Brain microvascular endothelial cell (primary cell): ENCODE data around the gene STPG4.

Source experiments
- DNase-seq: peaks from one replicate; pipeline ENCODE4 v3.0.0-alpha.2; 2020
- H3K27ac ChIP-seq: fragments of 250-450 bp; sonication (Bioruptor Pico); 2 replicates; pipeline ENCODE4 v1.5.1; 2020; ENCODE audit warnings: mild to moderate bottlenecking, moderate library complexity
- H3K27me3 ChIP-seq: fragments of 250-450 bp; sonication (Bioruptor Pico); replicated peaks from 2 replicates; pipeline ENCODE4 v1.5.1; 2020; ENCODE audit warnings: mild to moderate bottlenecking
- H3K36me3 ChIP-seq: fragments of 250-450 bp; sonication (Bioruptor Pico); replicated peaks from 2 replicates; pipeline ENCODE4 v1.5.1; 2020; ENCODE audit warnings: mild to moderate bottlenecking
- H3K4me3 ChIP-seq: 2 replicates; pipeline ENCODE4 v1.5.1; 2011; ENCODE audit warnings: low read depth, mild to moderate bottlenecking, control low read depth, low read length, moderate library complexity
- CTCF ChIP-seq: IDR thresholded peaks from 2 replicates; pipeline ENCODE4 v1.5.1; 2011; ENCODE audit warnings: low read depth, mild to moderate bottlenecking, moderate library complexity, low read length, control low read depth, inconsistent platforms; ENCODE audit errors: missing control alignments
- in situ Hi-C: cut with HindIII; loops from 2 replicates; pipeline ENCODE4 v1.10.0; 2017; ENCODE audit warnings: low sequenced_read_pairs, low pct_ligation_motif_present

Gene STPG4

DNA sequence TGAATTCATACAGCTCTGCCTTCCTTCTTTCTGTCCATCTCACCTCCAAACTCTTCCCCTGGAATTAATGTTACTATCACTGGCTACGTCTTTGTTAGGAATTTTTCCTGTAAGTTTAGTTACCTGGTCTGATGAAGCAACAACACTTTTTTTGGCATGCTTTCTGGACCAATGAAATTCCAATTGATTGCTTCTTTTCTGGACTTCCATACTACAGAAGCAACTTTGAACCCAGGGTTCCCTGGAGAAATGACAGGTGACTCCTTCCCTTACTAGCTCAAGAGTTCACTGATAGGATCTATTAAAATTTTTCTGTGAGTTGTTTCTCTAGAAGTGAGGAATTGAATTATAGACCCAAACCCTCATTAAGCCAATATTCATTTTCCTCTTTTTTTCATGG lies 41.4 kb upstream of the STPG4 start:
- no peaks in the 10 kb centered on the region for H3K27me3 ChIP-seq
- no peak overlapping the region for H3K27ac ChIP-seq
- H3K36me3 ChIP-seq = no peaks in the 10 kb centered on the region
- no peak overlapping the region for H3K4me3 ChIP-seq
- in situ Hi-C loops = no loop called here
- no peak for TF ChIP-seq CTCF
- DNase-seq = no peak

- Histone ChIP-seq H3K27me3 (no peaks in the 10 kb centered on the region), H3K4me3 (no peak overlapping the region), H3K36me3 (no peaks in the 10 kb centered on the region), H3K27ac (no peak overlapping the region)
- TF ChIP-seq CTCF = no peak
- in situ Hi-C loops = no loop called here
- no peak for DNase-seq
These were observed 40.9 kb upstream of the STPG4 start for GRCh38 chr2:47196046-47196445.

DNA sequence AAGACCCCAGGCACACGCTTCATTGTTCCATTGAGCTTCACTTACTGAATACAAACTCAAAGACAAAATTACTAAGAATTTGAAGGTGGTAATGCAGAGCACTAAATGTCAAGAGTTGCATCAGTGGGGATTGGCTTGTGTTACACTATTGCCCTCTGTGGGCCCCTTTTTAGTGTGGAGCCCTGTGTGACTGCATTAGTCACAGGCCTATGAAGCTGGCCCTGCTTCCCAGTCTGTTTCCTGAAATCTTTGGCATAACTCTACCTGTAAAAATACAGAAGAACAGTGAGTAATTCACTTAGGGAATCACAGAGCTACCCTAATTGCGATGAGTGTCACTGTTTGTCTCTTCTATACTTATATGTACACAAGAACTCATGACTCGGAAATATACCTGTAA lies 40.0 kb upstream of the STPG4 start:
- no peak for DNase-seq
- H3K27me3 ChIP-seq = no peaks in the 10 kb centered on the region
- H3K27ac ChIP-seq = no peak overlapping the region
- H3K36me3 ChIP-seq = no peaks in the 10 kb centered on the region
- in situ Hi-C loops = no loop called here
- no peak for TF ChIP-seq CTCF
- H3K4me3 ChIP-seq = no peak overlapping the region

- Histone ChIP-seq H3K27ac (no peak overlapping the region), H3K27me3 (no peaks in the 10 kb centered on the region), H3K4me3 (no peak overlapping the region), H3K36me3 (no peaks in the 10 kb centered on the region)
- in situ Hi-C loops = no loop called here
- no peak for TF ChIP-seq CTCF
- no peak for DNase-seq
These were observed 39.3 kb upstream of the STPG4 start for GRCh38 chr2:47194410-47194809.

- H3K27ac ChIP-seq = peak overlapping the region; percentile 91
- no peak for DNase-seq
- H3K27me3 ChIP-seq = no peaks in the 10 kb centered on the region
- no peak overlapping the region for H3K4me3 ChIP-seq
- H3K36me3 ChIP-seq = no peaks in the 10 kb centered on the region
- no peak for TF ChIP-seq CTCF
- in situ Hi-C loops = no loop called here
These were observed 38.5 kb upstream of the STPG4 start for GRCh38 chr2:47193607-47194006.

- peak overlapping the region; percentile 91 for H3K27ac ChIP-seq
- no peaks in the 10 kb centered on the region for H3K27me3 ChIP-seq
- H3K36me3 ChIP-seq = no peaks in the 10 kb centered on the region
- in situ Hi-C loops = no loop called here
- H3K4me3 ChIP-seq = no peak overlapping the region
- peak; percentile 88 for DNase-seq
- no peak for TF ChIP-seq CTCF
These were observed 35.2 kb upstream of the STPG4 start for GRCh38 chr2:47190188-47190881.
